Measurements from ENCODE around the gene FBP2.

- TF ChIP-seq CTCF (IDR thresholded peaks at IDR 0.05) (no peak), POLR2A (IDR thresholded peaks at IDR 0.05) (no peak)
Measured at GRCh38 chr9:94553029-94553938, 40.3 kb downstream of the FBP2 start.

Data from adrenal gland (tissue), 5 donors.